Left lung (tissue), 10 donors: ENCODE data around the gene KCTD17. TPM values are rescaled to one million over a fixed set of nuclear protein-coding genes. Genes with fewer than 3 reads are reported as not detected.

ENCODE experiments used
- ATAC-seq: fragments of 200-7000 bp; cut with Tn5 transposase; one replicate; pipeline ENCODE4 v1.9.1; 2020; ENCODE audit warnings: moderate library complexity
- DNase-seq, 4 donors: peaks; one replicate each; pipeline ENCODE4 v3.0.0-alpha.2; 2013 to 2020
- H3K27ac ChIP-seq, 2 donors: fragments of 200-600 bp; sonication (generic) in 1 of 2; one replicate each; pipeline versions ENCODE4 v1.5.0 to v1.8.0; 2020 to 2021
- H3K27me3 ChIP-seq, 2 donors: fragments of 200-600 bp; sonication (generic) in 1 of 2; one replicate each; pipeline versions ENCODE4 v1.5.0 to v1.8.0; 2020 to 2021
- H3K36me3 ChIP-seq, 2 donors: fragments of 200-600 bp; sonication (generic) in 1 of 2; one replicate each; pipeline versions ENCODE4 v1.5.0 to v1.8.0; 2020 to 2021
- H3K4me1 ChIP-seq, 2 donors: fragments of 200-600 bp; one replicate each; pipeline ENCODE4 v1.8.0; 2021
- H3K4me3 ChIP-seq, 2 donors: fragments of 200-600 bp; sonication (generic) in 1 of 2; one replicate each; pipeline versions ENCODE4 v1.5.0 to v1.8.0; 2020 to 2021; ENCODE audit warnings: mild to moderate bottlenecking in 1 of 2
- H3K9me3 ChIP-seq, 2 donors: fragments of 200-600 bp; sonication (generic) in 1 of 2; one replicate each; pipeline versions ENCODE4 v1.5.0 to v1.8.0; 2020 to 2021
- CTCF ChIP-seq, 2 donors: fragments of 200-600 bp; sonication (generic) in 1 of 2; IDR thresholded peaks; one replicate each; pipeline versions ENCODE4 v1.5.0 to v1.8.0; 2021; ENCODE audit warnings: antibody characterized with exemption in 2 of 2
- intact Hi-C, 2 donors: fragments of 100-400 bp; cut with DNase I; formaldehyde crosslinking; loops; one replicate each; pipeline versions ENCODE4 v1.11.2 to v1.14.2; 2022
- polyA plus RNA-seq, 6 donors: library from polyadenylated mRNA; unstranded; fragments of 120-200 nt; gene quantifications; one replicate each; pipeline ENCODE4 v1.2.1, GENCODE V29; 2013; ENCODE audit not compliant: insufficient read length in 6 of 6
- total RNA-seq, 2 donors: library from RNA; stranded (reverse); fragmentation: NEBNext Ultra II Directional; extraction: Animal tissue kit (Norgen Biotek cat#: 25700); gene quantifications; one replicate each; pipeline ENCODE4 v1.2.1, GENCODE V29; 2021
- donor health status: DM: no; HTN: yes; CAD: no.
- donor health status: DM: no; HTN: no; CAD: no.

Gene KCTD17
- total and polyA plus RNA-seq, 8 donors, result 20.5 to 34.2 (median 25.6) TPM

GRCh38 chr22:37032535-37033460, 18.7 kb upstream of the KCTD17 start:
- DNase-seq, result peak in 3 of 4 donors; percentile 77 to 87 (median 86)
- peaks cover 4 to 17% of the 10 kb centered on the region in 2 donors for H3K4me1 ChIP-seq
- H3K27ac ChIP-seq, result peak overlapping the region; percentile 61 to 70
- peak; percentile 92 for ATAC-seq
- intact Hi-C loops, result no loop called here
- no peak overlapping the region for H3K4me3 ChIP-seq
- no peaks in the 10 kb centered on the region for H3K27me3 ChIP-seq
- TF ChIP-seq CTCF (IDR thresholded peaks at IDR 0.05), result no peak
- peaks cover 0 to 25% of the 10 kb centered on the region in 2 donors for H3K36me3 ChIP-seq
- no peaks in the 10 kb centered on the region for H3K9me3 ChIP-seq

- intact Hi-C loops, result no loop called here
- no peaks in the 10 kb centered on the region for H3K9me3 ChIP-seq
- peaks cover 4 to 17% of the 10 kb centered on the region in 2 donors for H3K4me1 ChIP-seq
- TF ChIP-seq CTCF (IDR thresholded peaks at IDR 0.05), result no peak
- H3K27ac ChIP-seq, result no peak overlapping the region
- no peak overlapping the region for H3K4me3 ChIP-seq
- ATAC-seq (no peak), DNase-seq (no peak)
- H3K27me3 ChIP-seq, result no peaks in the 10 kb centered on the region
- peaks cover 0 to 17% of the 10 kb centered on the region in 2 donors for H3K36me3 ChIP-seq
Observed at GRCh38 chr22:37033605-37034430, 17.7 kb upstream of the KCTD17 start.

GRCh38 chr22:37036655-37037377, 14.7 kb upstream of the KCTD17 start:
- H3K4me3 ChIP-seq, result no peak overlapping the region
- no peak for ATAC-seq
- H3K4me1 ChIP-seq, result peaks cover 4 to 15% of the 10 kb centered on the region in 2 donors
- no peaks in the 10 kb centered on the region for H3K36me3 ChIP-seq
- intact Hi-C loops, result no loop called here
- no peak for DNase-seq
- H3K27me3 ChIP-seq, result no peaks in the 10 kb centered on the region
- TF ChIP-seq CTCF (IDR thresholded peaks at IDR 0.05), result no peak
- no peaks in the 10 kb centered on the region for H3K9me3 ChIP-seq
- H3K27ac ChIP-seq, result no peak overlapping the region

- no peaks in the 10 kb centered on the region for H3K9me3 ChIP-seq
- ATAC-seq (no peak), DNase-seq (no peak)
- no peaks in the 10 kb centered on the region for H3K36me3 ChIP-seq
- TF ChIP-seq CTCF (IDR thresholded peaks at IDR 0.05), result no peak
- no peaks in the 10 kb centered on the region for H3K27me3 ChIP-seq
- H3K4me3 ChIP-seq, result no peak overlapping the region
- H3K27ac ChIP-seq, result no peak overlapping the region
- peaks cover 4 to 6% of the 10 kb centered on the region in 2 donors for H3K4me1 ChIP-seq
- intact Hi-C loops, result no loop called here
Observed at GRCh38 chr22:37037669-37038068, 13.9 kb upstream of the KCTD17 start.
